Measurements from ENCODE around the gene TANGO2.

TANGO2 gene

DNA sequence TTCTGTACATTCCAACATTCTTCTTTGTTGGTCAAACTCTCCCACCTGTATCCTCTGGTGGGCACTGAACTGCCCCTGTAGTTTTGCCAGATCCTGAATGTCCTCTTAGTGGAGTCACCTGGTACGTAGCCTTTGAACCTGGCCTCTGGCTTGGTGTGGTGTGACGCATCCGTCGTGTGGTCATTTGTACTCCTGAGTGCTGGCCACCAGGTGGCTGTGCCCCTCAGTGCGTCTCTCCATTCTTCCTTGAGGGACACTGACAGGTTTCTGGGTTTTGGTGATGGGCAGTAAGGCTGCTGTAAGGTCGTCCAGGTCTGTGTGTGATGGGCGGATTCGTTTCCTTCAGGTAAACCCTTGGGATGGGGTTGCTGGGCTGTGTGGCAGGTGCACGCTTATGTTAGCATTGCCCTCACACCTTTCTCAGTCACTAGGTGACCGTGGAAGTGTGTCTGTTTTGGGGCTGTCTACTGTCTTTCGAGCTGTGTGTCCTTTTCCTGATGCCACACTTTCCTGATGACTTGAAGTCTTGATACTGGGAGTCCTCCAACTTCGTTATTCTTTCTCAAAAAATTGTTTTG lies 81.4 kb downstream of the TANGO2 start:
- DNase-seq (ENCODE audit: low spot score), result no peak
- TF ChIP-seq CTCF (IDR thresholded peaks at IDR 0.05; ENCODE audit: borderline replicate concordance, control extremely low read depth, extremely low read depth, insufficient read depth, missing control alignments), result no peak
- in situ Hi-C loops (cut with MboI; ENCODE audit: low sequenced_read_pairs, unreplicated experiment), result no loop called here

GRCh38 chr22:20105456-20106204 lies 84.7 kb downstream of the TANGO2 start:
- in situ Hi-C loops (cut with MboI; ENCODE audit: low sequenced_read_pairs, unreplicated experiment), result no loop called here
- TF ChIP-seq CTCF (IDR thresholded peaks at IDR 0.05; ENCODE audit: borderline replicate concordance, control extremely low read depth, extremely low read depth, insufficient read depth, missing control alignments), result no peak
- DNase-seq (ENCODE audit: low spot score), result no peak

- no peak for DNase-seq (ENCODE audit: low spot score)
- TF ChIP-seq CTCF (IDR thresholded peaks at IDR 0.05; ENCODE audit: borderline replicate concordance, control extremely low read depth, extremely low read depth, insufficient read depth, missing control alignments), result no peak
- in situ Hi-C loops (cut with MboI; ENCODE audit: low sequenced_read_pairs, unreplicated experiment), result no loop called here
These were observed 85.4 kb downstream of the TANGO2 start for GRCh38 chr22:20106205-20106848.

DNA sequence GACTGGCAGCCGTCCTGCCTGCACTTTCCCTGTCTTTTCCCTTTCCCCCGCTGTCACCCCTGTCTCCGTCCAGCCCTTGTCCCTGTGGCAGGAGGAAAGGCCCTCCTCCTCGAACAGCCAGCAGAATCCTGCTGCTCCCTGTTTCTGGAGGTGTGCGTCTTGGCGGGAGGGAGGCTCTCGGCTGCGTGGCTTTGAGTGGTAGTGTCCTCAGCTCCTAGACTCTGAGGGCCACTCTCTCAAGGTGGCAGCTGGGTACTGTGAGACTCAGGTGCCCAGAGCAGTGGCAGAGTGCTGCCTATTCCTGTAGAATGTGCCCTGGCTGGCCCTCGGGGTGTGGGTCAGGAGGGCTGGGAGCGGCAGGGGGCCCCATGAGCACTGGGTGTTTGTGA lies 85.9 kb downstream of the TANGO2 start:
- in situ Hi-C loops (cut with MboI; ENCODE audit: low sequenced_read_pairs, unreplicated experiment), result no loop called here

DNA sequence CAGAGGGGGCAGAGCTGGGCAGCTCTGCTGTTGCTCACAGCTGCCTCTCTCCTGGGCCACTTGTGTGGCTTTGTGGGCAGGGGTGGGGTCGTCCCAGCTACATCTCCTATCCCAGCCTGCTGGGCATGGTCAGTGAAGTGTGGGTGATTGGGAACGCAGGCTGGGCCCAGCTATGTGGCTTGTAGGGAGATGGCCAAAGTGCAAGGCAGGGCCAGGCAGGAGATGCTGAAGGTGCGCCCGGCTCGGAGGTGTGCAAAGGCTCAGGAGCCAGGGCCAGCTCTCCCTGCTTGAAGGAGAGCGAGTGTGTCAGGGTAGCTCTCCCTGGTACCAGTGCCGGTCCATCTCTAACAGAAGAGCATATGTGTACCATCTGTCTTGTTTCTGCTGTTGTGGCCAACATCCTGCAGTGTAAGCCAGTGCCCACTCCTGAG lies 86.6 kb downstream of the TANGO2 start:
- in situ Hi-C loops (cut with MboI; ENCODE audit: low sequenced_read_pairs, unreplicated experiment), result no loop called here
- no peak for DNase-seq (ENCODE audit: low spot score)
- TF ChIP-seq CTCF (IDR thresholded peaks at IDR 0.05; ENCODE audit: borderline replicate concordance, control extremely low read depth, extremely low read depth, insufficient read depth, missing control alignments), result no peak

More for the DNA sequence above, 85.9 kb downstream of the TANGO2 start:
- no peak for DNase-seq (ENCODE audit: low spot score)
- TF ChIP-seq CTCF (IDR thresholded peaks at IDR 0.05; ENCODE audit: borderline replicate concordance, control extremely low read depth, extremely low read depth, insufficient read depth, missing control alignments), result no peak

GRCh38 chr22:20107951-20108756 lies 87.2 kb downstream of the TANGO2 start:
- in situ Hi-C loops (cut with MboI; ENCODE audit: low sequenced_read_pairs, unreplicated experiment), result no loop called here

More at GRCh38 chr22:20107951-20108756, 87.2 kb downstream of the TANGO2 start:
- no peak for TF ChIP-seq CTCF (IDR thresholded peaks at IDR 0.05; ENCODE audit: borderline replicate concordance, control extremely low read depth, extremely low read depth, insufficient read depth, missing control alignments)
- DNase-seq (ENCODE audit: low spot score), result no peak
